ENCODE results near the gene PSMD2. TPM values are rescaled to one million over a fixed set of nuclear protein-coding genes. Genes with fewer than 3 reads are reported as not detected.
A peak's percentile ranks its signal among the peaks of the same experiment; 100 is the strongest.

The PSMD2 gene
- polyA plus RNA-seq, 4 donors = 211 to 228 (median 220) TPM

- DNase-seq (ENCODE audit: low read depth in 4 of 4, low spot score in 2 of 4) = no peak
These were observed 21.7 kb upstream of the PSMD2 start for GRCh38 chr3:184277366-184277765.

GRCh38 chr3:184282941-184283340 is 16.1 kb upstream of the PSMD2 start:
- no peak for DNase-seq (ENCODE audit: low read depth in 4 of 4, low spot score in 2 of 4)

GRCh38 chr3:184283681-184284080 is 15.4 kb upstream of the PSMD2 start:
- no peak for DNase-seq (ENCODE audit: low read depth in 4 of 4, low spot score in 2 of 4)

DNA sequence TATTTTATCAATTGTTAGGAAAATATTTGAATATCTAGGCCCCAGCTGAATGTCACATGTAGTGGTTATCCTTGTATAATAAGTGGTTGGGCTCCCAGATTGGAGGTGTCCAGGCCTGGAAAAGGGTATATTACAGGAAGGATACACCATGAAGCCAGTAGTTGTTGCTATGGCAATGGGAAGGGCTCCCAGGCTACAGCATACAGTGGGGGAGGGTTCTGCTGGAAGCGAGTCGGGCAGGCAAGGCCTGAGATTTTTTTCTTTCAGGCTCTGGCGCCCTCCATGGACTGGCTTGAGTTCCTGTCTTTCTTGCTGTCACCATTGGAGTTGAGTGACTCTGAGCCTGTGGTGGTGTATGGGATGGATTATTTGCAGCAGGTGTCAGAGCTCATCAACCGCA is 14.3 kb upstream of the PSMD2 start:
- DNase-seq (ENCODE audit: low read depth in 4 of 4, low spot score in 2 of 4) = peak in 1 of 4 donors; percentile 44

GRCh38 chr3:184289426-184289938 is 9.6 kb upstream of the PSMD2 start:
- no peak for DNase-seq (ENCODE audit: low read depth in 4 of 4, low spot score in 2 of 4)

- DNase-seq (ENCODE audit: low read depth in 4 of 4, low spot score in 2 of 4) = no peak
These were observed 8.7 kb upstream of the PSMD2 start for GRCh38 chr3:184290331-184290730.

DNA sequence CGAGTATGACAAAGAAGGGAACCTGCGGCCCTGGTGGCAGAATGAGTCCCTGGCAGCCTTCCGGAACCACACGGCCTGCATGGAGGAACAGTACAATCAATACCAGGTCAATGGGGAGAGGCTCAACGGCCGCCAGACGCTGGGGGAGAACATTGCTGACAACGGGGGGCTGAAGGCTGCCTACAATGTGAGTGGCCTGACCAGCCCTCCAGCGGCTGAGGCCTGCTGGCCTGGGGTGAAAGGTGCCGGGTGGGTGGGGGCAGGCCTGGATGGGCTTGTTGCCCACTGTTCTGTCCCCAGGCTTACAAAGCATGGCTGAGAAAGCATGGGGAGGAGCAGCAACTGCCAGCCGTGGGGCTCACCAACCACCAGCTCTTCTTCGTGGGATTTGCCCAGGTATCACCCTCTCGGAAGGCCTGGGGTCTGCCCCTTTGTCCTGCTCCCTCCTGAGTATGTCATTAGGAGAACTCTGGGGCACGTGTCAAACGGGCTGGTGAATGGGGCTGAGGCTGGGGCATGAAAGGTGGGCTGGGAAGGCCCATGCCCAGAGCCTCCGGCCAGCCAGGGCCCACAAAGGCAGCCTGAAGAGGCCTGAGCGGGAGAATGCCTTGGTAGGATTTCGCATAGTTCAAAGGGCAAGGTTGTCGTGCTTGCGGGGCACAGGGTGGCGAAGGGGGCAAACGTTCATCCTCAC is 7.8 kb upstream of the PSMD2 start:
- no peak for DNase-seq (ENCODE audit: low read depth in 4 of 4, low spot score in 2 of 4)

- DNase-seq (ENCODE audit: low read depth in 4 of 4, low spot score in 2 of 4) = no peak
These were observed 7.1 kb upstream of the PSMD2 start for GRCh38 chr3:184291738-184292445.

DNA sequence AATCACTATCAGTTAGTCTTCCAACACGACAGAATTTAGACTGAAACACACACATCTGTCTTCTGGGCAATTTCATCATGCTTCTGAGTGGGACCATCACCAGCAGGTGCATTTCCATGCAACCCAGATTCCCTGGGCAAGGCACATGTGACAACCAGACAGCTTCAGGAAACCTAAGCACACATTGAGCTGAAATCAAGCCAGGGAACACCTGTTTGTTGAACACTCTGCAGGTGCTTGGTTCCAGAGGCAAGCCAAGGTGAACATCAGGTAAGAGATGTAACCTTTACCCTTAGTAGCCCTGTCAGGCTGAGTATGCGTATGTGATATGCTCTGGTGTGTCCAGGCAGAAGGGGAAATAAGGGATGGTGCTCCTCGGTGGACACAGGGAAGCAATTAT is 3.3 kb upstream of the PSMD2 start:
- no peak for DNase-seq (ENCODE audit: low read depth in 4 of 4, low spot score in 2 of 4)

DNA sequence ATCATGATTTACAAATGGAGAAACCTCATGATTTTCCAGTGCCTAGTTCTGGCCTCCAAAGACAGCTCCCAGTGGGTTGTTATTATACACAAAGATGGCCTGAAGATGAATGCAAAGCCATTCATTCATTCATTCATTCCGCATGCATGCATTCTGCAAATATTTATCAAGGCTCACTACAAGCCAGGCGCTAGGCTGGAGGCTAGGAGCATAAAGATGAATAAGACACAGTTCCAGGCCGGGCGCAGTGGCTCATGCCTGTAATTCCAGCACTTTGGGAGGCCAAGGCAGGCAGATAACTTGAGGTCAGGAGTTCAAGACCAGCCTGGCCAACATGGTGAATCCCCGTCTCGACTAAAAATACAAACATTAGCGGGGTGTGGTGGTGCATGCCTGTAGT is 2.4 kb upstream of the PSMD2 start:
- no peak for DNase-seq (ENCODE audit: low read depth in 4 of 4, low spot score in 2 of 4)

- DNase-seq (ENCODE audit: low read depth in 4 of 4, low spot score in 2 of 4) = no peak
These were observed 692 bp downstream of the PSMD2 start for GRCh38 chr3:184299488-184300377.

GRCh38 chr3:184300378-184300720 is 1.3 kb downstream of the PSMD2 start:
- DNase-seq (ENCODE audit: low read depth in 4 of 4, low spot score in 2 of 4) = no peak

DNA sequence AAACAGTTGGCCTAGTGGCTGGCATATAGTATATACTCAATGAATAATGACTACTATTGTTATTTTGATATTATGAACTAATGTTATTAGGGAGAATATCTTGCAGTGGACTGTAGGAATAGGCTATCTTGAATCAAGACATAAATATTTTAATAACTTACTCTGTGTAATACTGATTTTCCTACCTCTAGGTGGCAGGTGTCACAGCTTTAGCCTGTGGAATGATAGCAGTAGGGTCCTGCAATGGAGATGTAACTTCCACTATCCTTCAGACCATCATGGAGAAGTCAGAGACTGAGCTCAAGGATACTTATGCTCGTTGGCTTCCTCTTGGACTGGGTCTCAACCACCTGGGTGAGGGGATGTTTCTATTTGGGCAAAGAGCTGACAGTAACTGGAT is 6.5 kb downstream of the PSMD2 start:
- no peak for DNase-seq (ENCODE audit: low read depth in 4 of 4, low spot score in 2 of 4)

DNA sequence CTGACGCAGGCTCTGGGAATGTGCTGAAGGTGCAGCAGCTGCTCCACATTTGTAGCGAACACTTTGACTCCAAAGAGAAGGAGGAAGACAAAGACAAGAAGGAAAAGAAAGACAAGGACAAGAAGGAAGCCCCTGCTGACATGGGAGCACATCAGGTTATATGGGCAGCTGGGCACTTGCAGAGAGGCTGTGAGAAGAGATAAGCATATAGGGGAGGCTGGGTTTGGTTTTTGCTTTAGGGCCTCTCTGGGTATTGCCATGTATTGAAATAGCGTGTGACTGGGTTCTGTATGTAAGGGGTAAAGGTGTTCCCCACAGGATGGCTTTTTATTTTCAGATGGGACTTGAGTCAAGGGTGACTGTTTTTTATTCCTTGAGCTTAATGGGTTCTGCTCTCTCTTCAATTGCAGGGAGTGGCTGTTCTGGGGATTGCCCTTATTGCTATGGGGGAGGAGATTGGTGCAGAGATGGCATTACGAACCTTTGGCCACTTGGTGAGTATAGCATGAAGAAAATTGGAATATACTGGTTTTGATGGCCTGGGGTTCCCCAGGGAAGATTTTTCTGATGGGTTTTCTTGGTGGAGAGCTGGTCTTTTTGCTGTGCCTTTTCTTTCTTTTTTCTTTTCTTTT is 7.4 kb downstream of the PSMD2 start:
- DNase-seq (ENCODE audit: low read depth in 4 of 4, low spot score in 2 of 4) = no peak

GRCh38 chr3:184307915-184308314 is 8.9 kb downstream of the PSMD2 start:
- no peak for DNase-seq (ENCODE audit: low read depth in 4 of 4, low spot score in 2 of 4)

DNA sequence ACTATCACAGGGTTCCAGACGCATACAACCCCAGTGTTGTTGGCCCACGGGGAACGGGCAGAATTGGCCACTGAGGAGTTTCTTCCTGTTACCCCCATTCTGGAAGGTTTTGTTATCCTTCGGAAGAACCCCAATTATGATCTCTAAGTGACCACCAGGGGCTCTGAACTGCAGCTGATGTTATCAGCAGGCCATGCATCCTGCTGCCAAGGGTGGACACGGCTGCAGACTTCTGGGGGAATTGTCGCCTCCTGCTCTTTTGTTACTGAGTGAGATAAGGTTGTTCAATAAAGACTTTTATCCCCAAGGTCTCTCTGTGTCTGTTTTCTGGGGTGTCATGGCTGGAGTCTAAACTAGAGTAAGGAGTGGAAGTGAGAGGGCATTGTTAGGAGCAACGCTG is 9.7 kb downstream of the PSMD2 start:
- no peak for DNase-seq (ENCODE audit: low read depth in 4 of 4, low spot score in 2 of 4)

DNA sequence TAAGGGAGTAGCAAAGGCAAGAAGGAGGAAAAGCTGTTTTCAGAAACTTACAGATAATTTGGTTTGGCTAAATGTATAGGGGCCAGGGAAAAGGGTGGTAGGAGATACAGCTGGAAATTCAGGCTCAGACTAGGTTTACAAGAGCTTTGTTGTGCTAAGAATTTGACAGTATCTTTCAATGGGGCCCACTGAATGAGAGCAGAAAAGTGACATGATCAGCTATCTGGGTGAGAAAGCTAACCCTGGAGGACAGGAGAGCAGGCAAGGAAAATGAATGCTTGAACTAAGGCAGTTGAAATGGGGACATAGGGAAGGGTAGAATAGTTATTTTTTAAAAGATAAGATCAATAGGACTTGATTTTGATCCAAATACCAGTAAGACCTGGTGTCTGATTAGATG is 12.6 kb downstream of the PSMD2 start:
- DNase-seq (ENCODE audit: low read depth in 4 of 4, low spot score in 2 of 4) = no peak

DNA sequence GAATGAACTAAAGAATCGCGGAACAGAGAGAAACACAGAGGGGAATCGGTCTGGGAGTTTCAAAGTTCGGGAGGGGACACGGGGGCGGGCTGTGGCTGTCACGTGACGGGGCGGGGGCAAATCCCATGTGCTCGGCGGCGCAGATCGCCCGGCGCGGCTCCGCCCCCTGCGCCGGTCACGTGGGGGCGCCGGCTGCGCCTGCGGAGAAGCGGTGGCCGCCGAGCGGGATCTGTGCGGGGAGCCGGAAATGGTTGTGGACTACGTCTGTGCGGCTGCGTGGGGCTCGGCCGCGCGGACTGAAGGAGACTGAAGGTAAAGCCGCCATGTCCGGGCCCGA is 15.3 kb downstream of the PSMD2 start, which contains the start of gene EIF4G1:
Gene EIF4G1, plus strand, starts transcription at position 244 of the 337 bp plus-strand sequence. CDS start 1,191 bp downstream, outside the sequence.
- peak in 3 of 4 donors; percentile 53 to 88 (median 79) for DNase-seq (ENCODE audit: low read depth in 4 of 4, low spot score in 2 of 4)

DNA sequence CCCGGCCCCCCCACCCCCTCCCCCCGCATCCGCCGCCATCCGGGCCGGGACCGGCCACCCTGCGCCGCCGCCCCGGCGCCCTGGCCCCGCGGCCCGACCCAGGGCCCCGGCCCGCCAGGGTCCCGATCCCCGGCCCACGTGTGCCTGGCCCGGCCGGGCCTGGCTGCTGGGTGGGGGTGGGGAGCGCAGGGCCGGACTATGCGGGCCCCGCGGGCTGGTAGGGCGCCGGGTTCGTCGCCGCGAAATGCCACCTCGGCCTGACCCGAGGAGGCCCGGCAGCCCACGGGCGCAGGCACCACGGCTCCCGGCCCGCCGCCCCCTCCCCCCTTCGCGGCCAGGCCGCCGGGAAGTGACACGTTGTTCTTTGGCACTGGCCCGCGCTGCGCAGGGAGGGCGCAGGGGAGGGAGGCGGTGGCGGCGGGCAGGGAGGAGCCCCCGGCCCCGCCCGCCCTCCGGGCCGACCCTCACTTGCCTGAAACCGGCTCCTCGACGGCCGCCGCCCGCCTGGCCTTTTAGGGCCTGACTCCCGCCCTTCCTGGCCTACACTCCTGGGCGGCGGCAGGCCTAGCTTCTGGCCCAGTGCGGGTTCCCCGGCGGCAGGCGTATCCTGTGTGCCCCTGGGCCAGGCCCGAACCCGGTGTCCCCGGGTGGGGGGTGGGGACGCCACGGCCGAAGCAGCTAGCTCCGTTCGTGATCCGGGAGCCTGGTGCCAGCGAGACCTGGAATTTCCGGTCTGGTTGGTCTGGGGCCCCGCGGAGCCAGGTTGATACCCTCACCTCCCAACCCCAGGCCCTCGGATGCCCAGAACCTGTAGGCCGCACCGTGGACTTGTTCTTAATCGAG is 15.9 kb downstream of the PSMD2 start:
- DNase-seq (ENCODE audit: low read depth in 4 of 4, low spot score in 2 of 4) = peak in 1 of 4 donors; percentile 24

DNA sequence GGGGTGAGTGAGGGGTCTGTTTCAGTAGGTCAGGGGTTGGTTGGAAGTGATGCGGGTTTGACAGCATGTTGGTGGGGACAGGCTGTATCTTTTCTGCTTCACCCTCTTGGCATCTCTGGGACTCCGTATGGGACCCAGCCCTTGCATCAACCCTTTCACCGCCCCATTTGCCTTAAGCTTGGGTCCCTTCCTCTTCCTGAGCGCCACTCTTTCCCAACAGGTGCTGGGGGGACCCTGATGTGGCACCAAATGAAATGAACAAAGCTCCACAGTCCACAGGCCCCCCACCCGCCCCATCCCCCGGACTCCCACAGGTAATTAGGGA is 16.5 kb downstream of the PSMD2 start:
- DNase-seq (ENCODE audit: low read depth in 4 of 4, low spot score in 2 of 4) = no peak
